Measurements from ENCODE around the gene NID2.

NID2 gene

GRCh38 chr14:52039124-52039815, 29.6 kb downstream of the NID2 start:
- POLR2A ChIA-PET (ENCODE audit: low non-redundant PET): no interaction called here

GRCh38 chr14:52033101-52033642, 35.7 kb downstream of the NID2 start:
- H3K27ac ChIP-seq: no peak overlapping the region
- no peak for TF ChIP-seq CTCF (conservative IDR thresholded peaks at IDR 0.05; ENCODE audit: low read depth)
- no peak for DNase-seq (ENCODE audit: low spot score)
- ChIA-PET POLR2A (ENCODE audit: low non-redundant PET) (no interaction called here), CTCF (no interaction called here)

More at GRCh38 chr14:52039124-52039815, 29.6 kb downstream of the NID2 start:
- no peak for DNase-seq (ENCODE audit: low spot score)
- TF ChIP-seq CTCF (conservative IDR thresholded peaks at IDR 0.05; ENCODE audit: low read depth): no peak
- CTCF ChIA-PET: interaction anchor here (0.5 kb wide), 1 partner anchor 586 kb away, joined by 3 read pairs; no protein-coding TSS in a partner anchor
- no peak overlapping the region for H3K27ac ChIP-seq

GRCh38 chr14:52032204-52032801, 36.6 kb downstream of the NID2 start:
- DNase-seq (ENCODE audit: low spot score): no peak
- POLR2A ChIA-PET (ENCODE audit: low non-redundant PET): no interaction called here
- TF ChIP-seq CTCF (conservative IDR thresholded peaks at IDR 0.05; ENCODE audit: low read depth): no peak
- CTCF ChIA-PET: no interaction called here
- H3K27ac ChIP-seq: no peak overlapping the region

GRCh38 chr14:52031781-52032180, 37.1 kb downstream of the NID2 start:
- no peak overlapping the region for H3K27ac ChIP-seq
- ChIA-PET POLR2A (ENCODE audit: low non-redundant PET) (no interaction called here), CTCF (no interaction called here)
- DNase-seq (ENCODE audit: low spot score): no peak
- no peak for TF ChIP-seq CTCF (conservative IDR thresholded peaks at IDR 0.05; ENCODE audit: low read depth)

- TF ChIP-seq CTCF (conservative IDR thresholded peaks at IDR 0.05; ENCODE audit: low read depth): no peak
- POLR2A ChIA-PET (ENCODE audit: low non-redundant PET): no interaction called here
- H3K27ac ChIP-seq: no peak overlapping the region
- CTCF ChIA-PET: interaction anchor here (0.6 kb wide), 1 partner anchor 460 kb away, joined by 3 read pairs; no protein-coding TSS in a partner anchor
- no peak for DNase-seq (ENCODE audit: low spot score)
Measured at GRCh38 chr14:52029881-52030280, 39.0 kb downstream of the NID2 start.

GRCh38 chr14:52026901-52027300, 42.0 kb downstream of the NID2 start:
- ChIA-PET POLR2A (ENCODE audit: low non-redundant PET) (no interaction called here), CTCF (no interaction called here)
- H3K27ac ChIP-seq: no peak overlapping the region
- no peak for DNase-seq (ENCODE audit: low spot score)
- TF ChIP-seq CTCF (conservative IDR thresholded peaks at IDR 0.05; ENCODE audit: low read depth): no peak

Data from RWPE1 (cell line).